ENCODE measurements around the gene ZAR1.
A peak's percentile ranks its signal among the peaks of the same experiment; 100 is the strongest.
"Not testable (repeated sequence)": the region's sequence is repeated elsewhere in the genome, so short reads cannot be mapped to it uniquely, and the experiment has no call there.

Gene ZAR1, protein sequence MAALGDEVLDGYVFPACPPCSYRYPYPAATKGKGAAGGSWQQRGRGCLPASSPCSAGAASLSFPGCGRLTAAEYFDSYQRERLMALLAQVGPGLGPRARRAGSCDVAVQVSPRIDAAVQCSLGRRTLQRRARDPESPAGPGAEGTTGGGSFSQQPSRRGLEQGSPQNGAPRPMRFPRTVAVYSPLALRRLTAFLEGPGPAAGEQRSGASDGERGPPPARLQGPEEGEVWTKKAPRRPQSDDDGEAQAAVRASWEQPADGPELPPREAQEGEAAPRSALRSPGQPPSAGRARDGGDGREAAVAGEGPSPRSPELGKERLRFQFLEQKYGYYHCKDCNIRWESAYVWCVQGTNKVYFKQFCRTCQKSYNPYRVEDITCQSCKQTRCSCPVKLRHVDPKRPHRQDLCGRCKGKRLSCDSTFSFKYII
- 0 reads per million in 3 donors for total RNA-seq

DNA sequence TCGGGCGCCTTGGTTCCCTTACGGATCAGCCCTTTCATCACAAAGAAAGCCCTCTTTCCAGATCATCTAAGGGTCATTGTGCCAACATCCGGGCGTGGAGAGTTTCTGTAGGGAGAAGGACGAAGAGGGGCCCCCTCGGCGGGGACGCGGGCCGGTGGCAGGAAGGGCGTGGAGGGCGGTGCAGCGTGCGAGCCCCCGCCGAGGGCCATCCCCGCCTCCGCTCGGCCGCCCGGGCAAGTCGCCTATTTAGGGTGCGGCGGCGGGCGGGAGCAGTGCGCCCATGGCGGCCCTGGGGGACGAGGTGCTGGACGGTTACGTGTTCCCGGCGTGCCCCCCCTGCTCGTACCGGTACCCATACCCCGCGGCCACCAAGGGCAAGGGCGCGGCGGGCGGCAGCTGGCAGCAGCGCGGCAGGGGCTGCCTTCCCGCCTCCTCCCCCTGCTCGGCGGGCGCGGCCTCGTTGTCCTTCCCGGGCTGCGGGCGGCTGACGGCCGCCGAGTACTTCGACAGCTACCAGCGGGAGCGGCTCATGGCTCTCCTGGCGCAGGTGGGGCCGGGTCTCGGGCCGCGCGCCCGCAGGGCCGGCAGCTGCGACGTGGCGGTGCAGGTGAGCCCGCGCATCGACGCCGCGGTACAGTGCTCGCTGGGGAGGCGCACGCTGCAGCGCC, at the start of gene ZAR1:
Gene ZAR1, plus strand, starts transcription at position 241 of the 668 bp plus-strand sequence. Its CDS starts 40 bp downstream, at position 281.
- H3K4me1 ChIP-seq (ENCODE audit: control insufficient read depth, insufficient read depth, low read length, poor library complexity, severe bottlenecking) = peaks cover 10% of the 10 kb centered on the region
- no peak for DNase-seq
- H3K9me3 ChIP-seq (ENCODE audit: control insufficient read depth, low read length) = no peaks in the 10 kb centered on the region
- H3K4me3 ChIP-seq (ENCODE audit: insufficient read depth, low read depth, low read length, poor library complexity, severe bottlenecking) = peak within 1 kb of the TSS; percentile 32
- H3K27me3 ChIP-seq (replicated peaks; ENCODE audit: control insufficient read depth, insufficient read depth, low read length, poor library complexity, severe bottlenecking) = peaks cover 24% of the 10 kb centered on the region
- no peaks in the 10 kb centered on the region for H3K36me3 ChIP-seq (ENCODE audit: control insufficient read depth, insufficient read depth, low read length)
- no peak within 1 kb of the TSS for H3K27ac ChIP-seq (ENCODE audit: insufficient read depth, low read length, poor library complexity, severe bottlenecking)

DNA sequence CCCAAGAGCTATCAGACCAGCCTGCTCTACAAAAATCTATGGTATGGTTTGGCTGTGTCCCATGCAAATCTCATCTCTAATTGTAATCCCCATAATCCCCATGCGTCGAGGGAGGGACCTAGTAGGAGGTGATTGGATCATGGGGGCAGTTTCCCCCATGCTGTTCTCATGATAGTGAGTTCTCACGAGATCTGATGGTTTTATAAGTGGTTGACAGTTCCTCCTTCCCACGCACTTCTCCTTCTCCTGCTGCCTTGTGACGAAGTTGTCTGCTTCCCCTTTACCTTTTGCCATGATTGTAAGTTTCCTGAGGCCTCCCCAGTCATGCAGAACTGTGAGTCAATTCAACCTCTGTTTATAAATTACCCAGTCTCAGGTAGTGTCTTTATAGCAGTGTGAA, 49.1 kb upstream of the ZAR1 start:
- DNase-seq; H3K9me3 ChIP-seq (ENCODE audit: control insufficient read depth, low read length); H3K27me3 ChIP-seq (replicated peaks; ENCODE audit: control insufficient read depth, insufficient read depth, low read length, poor library complexity, severe bottlenecking); H3K4me3 ChIP-seq (ENCODE audit: insufficient read depth, low read depth, low read length, poor library complexity, severe bottlenecking); H3K4me1 ChIP-seq (ENCODE audit: control insufficient read depth, insufficient read depth, low read length, poor library complexity, severe bottlenecking); H3K27ac ChIP-seq (ENCODE audit: insufficient read depth, low read length, poor library complexity, severe bottlenecking); H3K36me3 ChIP-seq (ENCODE audit: control insufficient read depth, insufficient read depth, low read length): not testable (repeated sequence)

DNA sequence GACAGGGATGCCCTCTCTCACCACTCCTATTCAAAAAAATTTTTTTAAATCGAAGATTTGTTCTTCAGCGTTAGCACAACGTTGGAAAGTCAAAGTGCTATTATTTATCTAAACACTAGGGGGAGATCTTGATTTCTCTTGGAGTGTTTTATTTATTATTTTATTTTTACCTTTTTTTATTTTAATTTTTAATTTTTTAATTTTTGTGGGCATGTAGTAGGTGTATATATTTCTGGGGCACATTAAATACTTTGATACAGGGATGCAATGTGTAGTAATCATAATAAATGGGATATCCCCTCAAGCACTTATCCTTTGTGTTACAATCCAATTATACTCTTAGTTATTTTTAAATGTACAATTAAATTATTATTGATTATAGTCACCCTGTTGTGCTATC, 44.3 kb upstream of the ZAR1 start:
- no peaks in the 10 kb centered on the region for H3K27me3 ChIP-seq (replicated peaks; ENCODE audit: control insufficient read depth, insufficient read depth, low read length, poor library complexity, severe bottlenecking)
- H3K27ac ChIP-seq (ENCODE audit: insufficient read depth, low read length, poor library complexity, severe bottlenecking) = no peak overlapping the region
- no peaks in the 10 kb centered on the region for H3K36me3 ChIP-seq (ENCODE audit: control insufficient read depth, insufficient read depth, low read length)
- H3K4me1 ChIP-seq (ENCODE audit: control insufficient read depth, insufficient read depth, low read length, poor library complexity, severe bottlenecking) = no peaks in the 10 kb centered on the region
- no peak for DNase-seq
- no peaks in the 10 kb centered on the region for H3K9me3 ChIP-seq (ENCODE audit: control insufficient read depth, low read length)
- H3K4me3 ChIP-seq (ENCODE audit: insufficient read depth, low read depth, low read length, poor library complexity, severe bottlenecking) = no peak overlapping the region

DNA sequence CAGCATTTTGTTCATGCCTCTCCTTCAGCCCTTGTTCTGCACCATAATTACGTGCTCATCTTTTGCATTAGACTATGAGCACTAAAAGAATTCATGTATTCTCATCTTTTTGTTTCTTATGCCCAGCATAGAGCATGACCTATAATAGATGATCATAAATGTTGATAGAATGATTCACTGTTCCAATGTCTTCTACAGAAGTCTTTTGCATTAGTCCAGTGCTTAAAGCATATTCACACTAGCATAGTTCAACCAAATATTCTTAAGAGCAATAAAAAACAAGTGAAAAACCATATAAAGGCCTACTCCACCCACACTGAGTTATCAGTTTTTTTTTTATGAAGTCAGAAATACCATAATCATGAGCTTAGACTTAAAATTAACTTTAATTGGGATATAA, 43.4 kb upstream of the ZAR1 start:
- no peaks in the 10 kb centered on the region for H3K36me3 ChIP-seq (ENCODE audit: control insufficient read depth, insufficient read depth, low read length)
- H3K27me3 ChIP-seq (replicated peaks; ENCODE audit: control insufficient read depth, insufficient read depth, low read length, poor library complexity, severe bottlenecking) = no peaks in the 10 kb centered on the region
- no peak overlapping the region for H3K4me3 ChIP-seq (ENCODE audit: insufficient read depth, low read depth, low read length, poor library complexity, severe bottlenecking)
- H3K27ac ChIP-seq (ENCODE audit: insufficient read depth, low read length, poor library complexity, severe bottlenecking) = no peak overlapping the region
- no peaks in the 10 kb centered on the region for H3K4me1 ChIP-seq (ENCODE audit: control insufficient read depth, insufficient read depth, low read length, poor library complexity, severe bottlenecking)
- DNase-seq = no peak
- H3K9me3 ChIP-seq (ENCODE audit: control insufficient read depth, low read length) = no peaks in the 10 kb centered on the region

DNA sequence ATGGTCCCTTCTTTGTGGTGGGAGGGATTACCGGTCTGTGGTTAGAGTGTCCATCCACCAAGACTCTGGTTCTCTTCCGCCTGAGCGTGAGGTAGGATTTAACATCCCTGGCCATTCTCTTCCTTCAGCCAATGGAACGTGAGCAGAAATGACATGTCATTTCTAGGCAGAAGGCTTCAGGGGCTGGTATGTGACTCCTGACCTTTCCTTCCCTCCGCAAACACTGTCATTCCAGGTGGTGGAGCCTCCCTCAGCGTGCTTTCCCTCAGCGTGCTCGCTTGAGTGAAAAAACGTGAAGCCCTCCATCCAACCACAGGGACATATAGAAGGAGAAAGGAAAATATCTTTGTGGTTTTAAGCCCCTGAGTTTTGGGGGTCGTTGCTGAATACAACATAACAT, 40.9 kb upstream of the ZAR1 start:
- H3K27me3 ChIP-seq (replicated peaks; ENCODE audit: control insufficient read depth, insufficient read depth, low read length, poor library complexity, severe bottlenecking) = no peaks in the 10 kb centered on the region
- DNase-seq = no peak
- H3K36me3 ChIP-seq (ENCODE audit: control insufficient read depth, insufficient read depth, low read length) = no peaks in the 10 kb centered on the region
- H3K4me1 ChIP-seq (ENCODE audit: control insufficient read depth, insufficient read depth, low read length, poor library complexity, severe bottlenecking) = no peaks in the 10 kb centered on the region
- H3K27ac ChIP-seq (ENCODE audit: insufficient read depth, low read length, poor library complexity, severe bottlenecking) = no peak overlapping the region
- no peak overlapping the region for H3K4me3 ChIP-seq (ENCODE audit: insufficient read depth, low read depth, low read length, poor library complexity, severe bottlenecking)
- H3K9me3 ChIP-seq (ENCODE audit: control insufficient read depth, low read length) = no peaks in the 10 kb centered on the region

DNA sequence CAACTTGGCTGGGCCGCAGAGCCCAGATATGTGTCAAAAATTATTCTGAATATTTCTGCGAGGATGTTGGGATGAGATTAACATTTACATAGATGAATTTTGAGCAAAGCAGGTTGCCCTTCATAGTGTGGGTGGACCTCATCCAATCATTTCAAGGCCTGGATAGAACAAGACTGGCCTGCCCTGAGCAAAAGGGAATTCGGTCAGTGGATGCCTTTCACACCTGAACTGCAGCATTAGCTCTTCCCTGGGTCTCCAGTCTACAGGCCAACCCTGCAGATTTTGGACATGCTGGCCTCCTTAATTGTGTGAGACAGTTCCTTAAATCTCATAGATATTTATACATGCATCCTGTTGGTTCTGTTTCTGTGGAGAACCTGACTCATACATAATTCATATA, 39.3 kb upstream of the ZAR1 start:
- no peaks in the 10 kb centered on the region for H3K4me1 ChIP-seq (ENCODE audit: control insufficient read depth, insufficient read depth, low read length, poor library complexity, severe bottlenecking)
- DNase-seq = no peak
- no peaks in the 10 kb centered on the region for H3K27me3 ChIP-seq (replicated peaks; ENCODE audit: control insufficient read depth, insufficient read depth, low read length, poor library complexity, severe bottlenecking)
- no peaks in the 10 kb centered on the region for H3K9me3 ChIP-seq (ENCODE audit: control insufficient read depth, low read length)
- H3K4me3 ChIP-seq (ENCODE audit: insufficient read depth, low read depth, low read length, poor library complexity, severe bottlenecking) = no peak overlapping the region
- no peak overlapping the region for H3K27ac ChIP-seq (ENCODE audit: insufficient read depth, low read length, poor library complexity, severe bottlenecking)
- H3K36me3 ChIP-seq (ENCODE audit: control insufficient read depth, insufficient read depth, low read length) = no peaks in the 10 kb centered on the region

DNA sequence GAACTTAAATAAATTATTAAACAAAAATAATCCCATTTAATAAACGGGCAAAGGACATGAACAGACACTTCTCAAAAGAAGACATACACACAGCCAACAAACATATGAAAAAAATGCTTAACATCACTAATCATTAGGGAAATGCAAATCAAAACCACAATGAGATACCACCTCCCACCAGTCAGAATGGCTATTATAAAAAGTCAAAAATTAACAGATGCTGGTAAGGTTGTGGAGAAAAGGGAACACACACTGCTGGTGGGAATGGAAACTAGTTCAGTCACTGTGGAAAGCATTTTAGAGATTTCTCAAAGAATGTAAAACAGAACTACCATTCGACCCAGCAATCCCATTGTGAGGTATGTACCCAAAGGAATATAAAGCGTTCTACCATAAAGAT, 38.4 kb upstream of the ZAR1 start:
- H3K27ac ChIP-seq (ENCODE audit: insufficient read depth, low read length, poor library complexity, severe bottlenecking); H3K36me3 ChIP-seq (ENCODE audit: control insufficient read depth, insufficient read depth, low read length); H3K27me3 ChIP-seq (replicated peaks; ENCODE audit: control insufficient read depth, insufficient read depth, low read length, poor library complexity, severe bottlenecking); H3K4me3 ChIP-seq (ENCODE audit: insufficient read depth, low read depth, low read length, poor library complexity, severe bottlenecking); H3K9me3 ChIP-seq (ENCODE audit: control insufficient read depth, low read length); DNase-seq; H3K4me1 ChIP-seq (ENCODE audit: control insufficient read depth, insufficient read depth, low read length, poor library complexity, severe bottlenecking): not testable (repeated sequence)

DNA sequence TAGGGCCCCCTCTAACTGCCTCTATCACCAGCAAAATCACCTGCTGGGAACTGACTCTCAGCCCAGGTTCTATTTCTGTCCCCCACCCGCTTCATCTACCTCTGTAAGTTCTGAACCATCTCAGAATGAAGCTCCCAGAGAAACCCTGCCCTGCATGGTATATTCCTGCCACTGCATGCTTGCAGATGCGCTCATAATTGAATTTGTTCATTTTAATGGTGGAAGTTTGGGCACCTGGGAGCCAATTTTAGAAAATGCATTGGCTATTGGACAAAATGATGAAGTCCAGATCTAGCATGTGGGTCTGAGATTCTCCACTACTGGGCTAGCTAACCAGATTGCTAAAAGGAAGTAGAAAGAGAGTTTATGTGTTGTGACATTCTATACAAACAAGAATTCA, 35.5 kb upstream of the ZAR1 start:
- H3K27ac ChIP-seq (ENCODE audit: insufficient read depth, low read length, poor library complexity, severe bottlenecking) = no peak overlapping the region
- DNase-seq = no peak
- H3K4me1 ChIP-seq (ENCODE audit: control insufficient read depth, insufficient read depth, low read length, poor library complexity, severe bottlenecking) = no peaks in the 10 kb centered on the region
- no peaks in the 10 kb centered on the region for H3K9me3 ChIP-seq (ENCODE audit: control insufficient read depth, low read length)
- H3K4me3 ChIP-seq (ENCODE audit: insufficient read depth, low read depth, low read length, poor library complexity, severe bottlenecking) = no peak overlapping the region
- H3K36me3 ChIP-seq (ENCODE audit: control insufficient read depth, insufficient read depth, low read length) = no peaks in the 10 kb centered on the region
- H3K27me3 ChIP-seq (replicated peaks; ENCODE audit: control insufficient read depth, insufficient read depth, low read length, poor library complexity, severe bottlenecking) = no peaks in the 10 kb centered on the region

DNA sequence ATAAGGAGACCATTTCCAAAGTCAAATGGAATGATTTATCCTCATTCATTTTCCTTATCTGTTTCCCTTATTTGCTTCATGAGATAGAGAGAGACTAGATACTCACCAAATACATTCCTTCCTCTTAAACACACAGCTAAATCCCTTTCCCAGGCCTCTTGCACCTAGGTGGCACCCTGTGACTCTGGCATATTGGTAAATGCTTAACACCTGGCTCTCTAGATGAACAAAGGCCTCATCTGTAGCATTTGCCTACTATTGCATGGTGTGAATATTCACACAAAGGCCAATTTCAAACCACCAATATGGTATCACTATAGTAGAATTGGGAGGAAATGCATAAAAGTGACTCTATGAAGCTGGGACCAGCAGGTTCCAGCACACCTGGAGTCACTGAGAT, 29.1 kb upstream of the ZAR1 start:
- Histone ChIP-seq H3K4me1 (ENCODE audit: control insufficient read depth, insufficient read depth, low read length, poor library complexity, severe bottlenecking) (no peaks in the 10 kb centered on the region), H3K9me3 (ENCODE audit: control insufficient read depth, low read length) (no peaks in the 10 kb centered on the region), H3K27ac (ENCODE audit: insufficient read depth, low read length, poor library complexity, severe bottlenecking) (no peak overlapping the region), H3K36me3 (ENCODE audit: control insufficient read depth, insufficient read depth, low read length) (no peaks in the 10 kb centered on the region), H3K4me3 (ENCODE audit: insufficient read depth, low read depth, low read length, poor library complexity, severe bottlenecking) (no peak overlapping the region), H3K27me3 (replicated peaks; ENCODE audit: control insufficient read depth, insufficient read depth, low read length, poor library complexity, severe bottlenecking) (no peaks in the 10 kb centered on the region)
- DNase-seq = no peak

DNA sequence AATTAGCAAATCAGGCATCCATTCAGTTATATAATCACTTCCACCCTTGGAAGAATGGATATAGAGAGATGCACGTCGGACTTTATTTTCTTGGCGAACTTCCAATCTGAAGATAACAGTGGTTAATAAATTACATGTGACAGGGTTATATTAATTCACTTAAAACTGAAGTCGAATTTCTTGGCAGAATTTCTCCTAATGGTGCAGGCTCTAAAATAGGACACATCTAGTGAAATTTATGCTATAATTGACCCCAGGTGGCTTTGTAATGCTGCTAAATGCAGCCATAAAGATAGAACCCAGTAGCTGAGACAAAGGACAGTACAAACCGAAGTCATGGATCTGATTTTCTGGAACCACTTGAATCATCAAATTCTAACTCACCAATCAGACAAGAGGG, 27.7 kb upstream of the ZAR1 start:
- Histone ChIP-seq H3K4me3 (ENCODE audit: insufficient read depth, low read depth, low read length, poor library complexity, severe bottlenecking) (no peak overlapping the region), H3K9me3 (ENCODE audit: control insufficient read depth, low read length) (no peaks in the 10 kb centered on the region), H3K27ac (ENCODE audit: insufficient read depth, low read length, poor library complexity, severe bottlenecking) (no peak overlapping the region), H3K4me1 (ENCODE audit: control insufficient read depth, insufficient read depth, low read length, poor library complexity, severe bottlenecking) (no peaks in the 10 kb centered on the region), H3K27me3 (replicated peaks; ENCODE audit: control insufficient read depth, insufficient read depth, low read length, poor library complexity, severe bottlenecking) (no peaks in the 10 kb centered on the region), H3K36me3 (ENCODE audit: control insufficient read depth, insufficient read depth, low read length) (no peaks in the 10 kb centered on the region)
- DNase-seq = no peak
